A673 (cell line): ENCODE results near the gene NEIL1. TPM values are rescaled to one million over a fixed set of nuclear protein-coding genes. Genes with fewer than 3 reads are reported as not detected.
"Not testable (repeated sequence)": the region's sequence is repeated elsewhere in the genome, so short reads cannot be mapped to it uniquely, and the experiment has no call there.

ENCODE experiments used
- BruUV-seq: library from RNA; stranded (reverse); fragments of 400-500 nt; replicated peaks from 2 replicates; lab custom pipeline; 2021; lab: Mats Ljungman, UMichigan
- CTCF ChIA-PET: fragments of 300-600 bp; sonication (Branson Sonifier 250); formaldehyde crosslinking; loops from one replicate; lab custom pipeline; 2022; ENCODE audit warnings: antibody characterized with exemption; lab: Charles Lee
- POLR2A ChIA-PET: fragments of 300-600 bp; sonication (Branson Sonifier 250); formaldehyde crosslinking; loops from one replicate; lab custom pipeline; 2022; ENCODE audit warnings: antibody characterized with exemption; ENCODE audit not compliant: low non-redundant PET; lab: Charles Lee
- DNase-seq: peaks from one replicate; pipeline ENCODE4 v3.0.0-alpha.2; 2015; ENCODE audit warnings: low spot score
- H3K27ac ChIP-seq: fragments of 200-600 bp; sonication (generic); 2 replicates; pipeline ENCODE4 v1.5.1; 2016; ENCODE audit warnings: mixed run types, low read depth, mild to moderate bottlenecking, mixed read lengths, antibody characterized with exemption, low read length; ENCODE audit not compliant: poor library complexity, severe bottlenecking
- H3K27me3 ChIP-seq: fragments of 200-600 bp; sonication (generic); replicated peaks from 2 replicates; pipeline ENCODE4 v1.6.1; 2017; ENCODE audit warnings: mixed run types, low read depth, mild to moderate bottlenecking, mixed read lengths, antibody characterized with exemption, low read length; ENCODE audit not compliant: insufficient read depth, poor library complexity
- H3K36me3 ChIP-seq: fragments of 200-600 bp; sonication (generic); 2 replicates; pipeline ENCODE4 v1.6.1; 2016; ENCODE audit warnings: mixed run types, mild to moderate bottlenecking, mixed read lengths, antibody characterized with exemption, low read length; ENCODE audit not compliant: insufficient read depth, poor library complexity, severe bottlenecking
- H3K4me1 ChIP-seq: fragments of 200-600 bp; sonication (generic); 2 replicates; pipeline ENCODE4 v1.6.1; 2017; ENCODE audit warnings: mixed run types, mild to moderate bottlenecking, mixed read lengths, antibody characterized with exemption, low read length; ENCODE audit not compliant: insufficient read depth, poor library complexity, severe bottlenecking
- H3K4me3 ChIP-seq: fragments of 200-600 bp; sonication (generic); 2 replicates; pipeline ENCODE4 v1.5.1; 2016; ENCODE audit warnings: low read depth, mixed run types, mild to moderate bottlenecking, mixed read lengths, low read length; ENCODE audit not compliant: poor library complexity, severe bottlenecking
- H3K9me3 ChIP-seq: fragments of 200-600 bp; sonication (generic); 2 replicates; pipeline ENCODE4 v1.6.1; 2016; ENCODE audit warnings: mixed run types, low read depth, mild to moderate bottlenecking, mixed read lengths, antibody characterized with exemption, low read length; ENCODE audit not compliant: poor library complexity, severe bottlenecking
- EZH2 ChIP-seq: fragments of 200-600 bp; sonication (generic); IDR thresholded peaks from 2 replicates; pipeline ENCODE4 v1.6.1; 2017; ENCODE audit warnings: borderline replicate concordance, low read depth, mild to moderate bottlenecking, mixed read lengths, antibody characterized with exemption, low read length; ENCODE audit not compliant: poor library complexity, severe bottlenecking
- intact Hi-C: fragments of 100-400 bp; cut with micrococcal nuclease; formaldehyde crosslinking; loops from one replicate; pipeline ENCODE4 v1.10.0; 2022; ENCODE audit not compliant: unreplicated experiment
- total RNA-seq: library from RNA; stranded (reverse); gene quantifications from 2 replicates; pipeline ENCODE4 v1.2.3, GENCODE V29; 2021
- TF ChIP-seq, protein P1 (sequence below): fragments of 300-800, 200-600 bp; sonication (generic); conservative IDR thresholded peaks from 2 replicates; pipeline ENCODE4 v1.5.1; 2017; ENCODE audit warnings: low read depth, mild to moderate bottlenecking, antibody characterized with exemption, low read length, moderate library complexity, mixed read lengths

The NEIL1 gene
- total RNA-seq, 1 experiment from 2014 or later = 3.8 TPM

GRCh38 chr15:75342221-75342620 is 4.6 kb upstream of the NEIL1 start:
- no TSS peak for BruUV-seq
- TF ChIP-seq, protein P1, sequence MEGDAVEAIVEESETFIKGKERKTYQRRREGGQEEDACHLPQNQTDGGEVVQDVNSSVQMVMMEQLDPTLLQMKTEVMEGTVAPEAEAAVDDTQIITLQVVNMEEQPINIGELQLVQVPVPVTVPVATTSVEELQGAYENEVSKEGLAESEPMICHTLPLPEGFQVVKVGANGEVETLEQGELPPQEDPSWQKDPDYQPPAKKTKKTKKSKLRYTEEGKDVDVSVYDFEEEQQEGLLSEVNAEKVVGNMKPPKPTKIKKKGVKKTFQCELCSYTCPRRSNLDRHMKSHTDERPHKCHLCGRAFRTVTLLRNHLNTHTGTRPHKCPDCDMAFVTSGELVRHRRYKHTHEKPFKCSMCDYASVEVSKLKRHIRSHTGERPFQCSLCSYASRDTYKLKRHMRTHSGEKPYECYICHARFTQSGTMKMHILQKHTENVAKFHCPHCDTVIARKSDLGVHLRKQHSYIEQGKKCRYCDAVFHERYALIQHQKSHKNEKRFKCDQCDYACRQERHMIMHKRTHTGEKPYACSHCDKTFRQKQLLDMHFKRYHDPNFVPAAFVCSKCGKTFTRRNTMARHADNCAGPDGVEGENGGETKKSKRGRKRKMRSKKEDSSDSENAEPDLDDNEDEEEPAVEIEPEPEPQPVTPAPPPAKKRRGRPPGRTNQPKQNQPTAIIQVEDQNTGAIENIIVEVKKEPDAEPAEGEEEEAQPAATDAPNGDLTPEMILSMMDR = no peak
- TF ChIP-seq EZH2 = no peak
- CTCF ChIA-PET = no interaction called here
- no peaks in the 10 kb centered on the region for H3K9me3 ChIP-seq
- no peak overlapping the region for H3K4me3 ChIP-seq
- POLR2A ChIA-PET = no interaction called here
- H3K4me1 ChIP-seq = peaks cover 4% of the 10 kb centered on the region
- no peaks in the 10 kb centered on the region for H3K27me3 ChIP-seq
- H3K27ac ChIP-seq = no peak overlapping the region
- intact Hi-C loops = no loop called here
- no peaks in the 10 kb centered on the region for H3K36me3 ChIP-seq
- DNase-seq = no peak

- POLR2A ChIA-PET = not testable (repeated sequence)
These were observed 2.9 kb upstream of the NEIL1 start for GRCh38 chr15:75343953-75344352.

DNA sequence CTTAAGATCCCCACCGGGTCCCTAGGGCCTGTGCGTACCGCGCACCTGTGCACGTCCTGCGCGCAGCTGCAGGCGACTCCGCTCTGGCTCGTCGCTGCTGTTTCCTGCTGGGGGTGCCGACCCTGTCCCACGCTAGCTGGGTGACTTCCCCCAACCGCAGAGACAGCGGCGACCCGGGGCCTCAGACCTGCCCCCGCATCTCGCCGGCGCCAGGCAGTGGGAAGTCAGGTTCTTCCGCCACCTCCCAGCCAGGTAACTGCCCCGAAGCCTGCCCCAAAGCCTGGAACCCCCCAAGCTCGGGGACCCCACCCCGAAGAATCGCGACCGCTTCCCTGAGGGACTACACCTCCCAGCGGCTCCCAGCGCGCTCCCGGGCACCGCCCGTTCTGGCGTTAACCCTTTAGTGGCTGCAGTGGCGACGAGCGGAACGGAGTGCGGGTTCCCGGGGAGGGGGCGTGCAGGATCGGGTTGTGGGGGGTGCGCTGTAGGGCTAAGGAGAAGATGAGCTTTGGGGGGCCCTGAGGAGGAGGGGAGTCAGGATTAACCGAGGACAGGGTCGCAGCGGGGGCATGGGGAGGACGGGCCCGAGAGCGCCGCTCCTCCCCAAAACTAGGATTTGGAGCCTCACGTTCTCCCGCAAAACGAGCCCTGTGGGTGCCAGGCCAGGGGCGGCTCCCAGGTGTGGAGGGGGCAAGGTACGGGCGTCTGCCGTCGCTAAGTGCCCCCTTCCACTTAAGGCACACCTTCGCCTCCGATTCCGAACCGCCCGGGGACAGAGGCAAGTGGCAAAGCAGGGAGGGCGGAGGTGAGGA is 589 bp downstream of the NEIL1 start:
- peak overlapping the region; percentile 94 for H3K4me3 ChIP-seq
- no peaks in the 10 kb centered on the region for H3K36me3 ChIP-seq
- peak; percentile 45 for DNase-seq
- H3K27me3 ChIP-seq = no peaks in the 10 kb centered on the region
- intact Hi-C loops = no loop called here
- ChIA-PET CTCF (no interaction called here), POLR2A (interaction anchor here (0.6 kb wide), 1 partner anchor 19 kb away, joined by 7 read pairs; no protein-coding TSS in a partner anchor)
- peak overlapping the region; percentile 74 for H3K27ac ChIP-seq
- no TSS peak for BruUV-seq
- H3K9me3 ChIP-seq = no peaks in the 10 kb centered on the region
- H3K4me1 ChIP-seq = peaks cover 6% of the 10 kb centered on the region
- TF ChIP-seq, protein P1 = no peak
- TF ChIP-seq EZH2 = no peak

More at GRCh38 chr15:75343953-75344352, 2.9 kb upstream of the NEIL1 start:
- H3K27me3 ChIP-seq, H3K4me3 ChIP-seq, intact Hi-C loops, H3K36me3 ChIP-seq, H3K4me1 ChIP-seq, BruUV-seq, H3K9me3 ChIP-seq, H3K27ac ChIP-seq, CTCF ChIA-PET: not testable (repeated sequence)
- peak; percentile 22 for DNase-seq
